Pancreas (tissue), 10 donors: ENCODE results near the gene DLG2. TPM values are rescaled to one million over a fixed set of nuclear protein-coding genes. Genes with fewer than 3 reads are reported as not detected.

ENCODE experiments used
- ATAC-seq, 4 donors: fragments of 200-7000 bp; cut with Tn5 transposase; one replicate each; pipeline versions ENCODE4 v1.8.0 to v1.9.1; 2020; ENCODE audit warnings: mild to moderate bottlenecking in 4 of 4, moderate library complexity in 4 of 4
- DNase-seq, 6 donors: peaks; one replicate each; pipeline ENCODE4 v3.0.0-alpha.2; 2020
- FAIRE-seq: peaks from 2 replicates; lab custom pipeline; 2012; peaks lifted over from hg19 to GRCh38; lab: Jason Lieb, UNC
- H3K27ac ChIP-seq, 4 donors: fragments of 200-600 bp; sonication (generic); 1 replicate in 3 of 4; 2 replicates in 1 of 4; pipeline versions ENCODE4 v1.5.0 to v1.8.0; 2020
- H3K27me3 ChIP-seq, 4 donors: fragments of 200-600 bp; one replicate each; pipeline ENCODE4 v1.8.0; 2021
- H3K36me3 ChIP-seq, 3 donors: fragments of 200-600 bp; sonication (generic) in 1 of 3; one replicate each; pipeline versions ENCODE4 v1.5.0 to v1.8.0; 2020 to 2021
- H3K4me1 ChIP-seq, 3 donors: fragments of 200-600 bp; one replicate each; pipeline ENCODE4 v1.8.0; 2021
- H3K4me3 ChIP-seq, 4 donors: fragments of 200-600 bp; sonication (generic) in 2 of 4; one replicate each; pipeline versions ENCODE4 v1.5.0 to v1.8.0; 2020 to 2021
- H3K9me3 ChIP-seq, 4 donors: fragments of 200-600 bp; one replicate each; pipeline ENCODE4 v1.8.0; 2021
- WGBS, 2 donors: extraction: QIAGEN DNeasy Blood & Tissue Kit; methylation state at CpG; one replicate each; pipeline ENCODE4 v1.1.7; 2013; 5-methylcytosine and 5-hydroxymethylcytosine counted together
- intact Hi-C, 3 donors: fragments of 100-400 bp; cut with DNase I; formaldehyde crosslinking; loops; one replicate each; pipeline versions ENCODE4 v1.11.1 to v1.14.2; 2022
- polyA plus RNA-seq, 2 donors: library from polyadenylated mRNA; stranded (reverse); fragments of 200-250 nt; gene quantifications; one replicate each; pipeline ENCODE4 v1.2.3, GENCODE V29; 2013
- total RNA-seq, 6 donors: library from RNA; stranded (reverse); fragmentation: NEBNext Ultra II Directional in 4 of 6; extraction: Animal tissue kit (Norgen Biotek cat#: 25700) in 4 of 6; gene quantifications; one replicate each; pipeline versions ENCODE4 v1.2.1 to v1.2.4, GENCODE V29; 2021 to 2023
- TF ChIP-seq, protein P1 (sequence below), 4 donors: fragments of 200-600 bp; sonication (generic) in 3 of 4; IDR thresholded peaks; one replicate each; pipeline versions ENCODE4 v1.5.0 to v1.8.0; 2021; ENCODE audit warnings: antibody characterized with exemption in 4 of 4
- donor health status: healthy with polysubstance abuse.
- donor health status: DM: no; HTN: no; CAD: no; lungs with moderate emphysema.
- donor health status: DM: no; HTN: no; CAD: no.
- donor health status: control.
- donor health status: control.
- donor health status: Bipolar disorder and iron deficiency.
- donor health status: DM: yes; HTN: yes; CAD: no.
- donor health status: DM: no; HTN: no; CAD: no.
- donor health status: DM: no; HTN: no; CAD: no.
- donor health status: DM: yes; HTN: yes; CAD: no.

DLG2 gene
- total and polyA plus RNA-seq, 8 donors, result 1.2 to 5.4 (median 3.6) TPM

GRCh38 chr11:84626256-84626655, 1000.9 kb downstream of the DLG2 start:
- Histone ChIP-seq H3K4me3 (no peak overlapping the region), H3K36me3 (no peaks in the 10 kb centered on the region), H3K27me3 (no peaks in the 10 kb centered on the region), H3K27ac (no peak overlapping the region), H3K4me1 (peaks cover 0 to 4% (median 0%) of the 10 kb centered on the region in 3 donors), H3K9me3 (no peaks in the 10 kb centered on the region)
- no peak for FAIRE-seq
- intact Hi-C loops, result no loop called here
- no peak for DNase-seq
- TF ChIP-seq, protein P1, sequence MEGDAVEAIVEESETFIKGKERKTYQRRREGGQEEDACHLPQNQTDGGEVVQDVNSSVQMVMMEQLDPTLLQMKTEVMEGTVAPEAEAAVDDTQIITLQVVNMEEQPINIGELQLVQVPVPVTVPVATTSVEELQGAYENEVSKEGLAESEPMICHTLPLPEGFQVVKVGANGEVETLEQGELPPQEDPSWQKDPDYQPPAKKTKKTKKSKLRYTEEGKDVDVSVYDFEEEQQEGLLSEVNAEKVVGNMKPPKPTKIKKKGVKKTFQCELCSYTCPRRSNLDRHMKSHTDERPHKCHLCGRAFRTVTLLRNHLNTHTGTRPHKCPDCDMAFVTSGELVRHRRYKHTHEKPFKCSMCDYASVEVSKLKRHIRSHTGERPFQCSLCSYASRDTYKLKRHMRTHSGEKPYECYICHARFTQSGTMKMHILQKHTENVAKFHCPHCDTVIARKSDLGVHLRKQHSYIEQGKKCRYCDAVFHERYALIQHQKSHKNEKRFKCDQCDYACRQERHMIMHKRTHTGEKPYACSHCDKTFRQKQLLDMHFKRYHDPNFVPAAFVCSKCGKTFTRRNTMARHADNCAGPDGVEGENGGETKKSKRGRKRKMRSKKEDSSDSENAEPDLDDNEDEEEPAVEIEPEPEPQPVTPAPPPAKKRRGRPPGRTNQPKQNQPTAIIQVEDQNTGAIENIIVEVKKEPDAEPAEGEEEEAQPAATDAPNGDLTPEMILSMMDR (IDR thresholded peaks at IDR 0.05), result no peak
- ATAC-seq, result no peak

GRCh38 chr11:84612645-84613044, 1014.5 kb downstream of the DLG2 start:
- H3K27me3 ChIP-seq, result no peaks in the 10 kb centered on the region
- no peak overlapping the region for H3K27ac ChIP-seq
- DNase-seq, result no peak
- no peak overlapping the region for H3K4me3 ChIP-seq
- no peaks in the 10 kb centered on the region for H3K36me3 ChIP-seq
- TF ChIP-seq, protein P1 (IDR thresholded peaks at IDR 0.05), result no peak
- ATAC-seq, result no peak
- intact Hi-C loops, result no loop called here
- H3K9me3 ChIP-seq, result no peaks in the 10 kb centered on the region
- FAIRE-seq, result peak; percentile 26
- peaks cover 0 to 12% (median 5%) of the 10 kb centered on the region in 3 donors for H3K4me1 ChIP-seq
- 86 to 90% methylated on average over 2 of the region's 2 CpGs for WGBS, 2 donors

DNA sequence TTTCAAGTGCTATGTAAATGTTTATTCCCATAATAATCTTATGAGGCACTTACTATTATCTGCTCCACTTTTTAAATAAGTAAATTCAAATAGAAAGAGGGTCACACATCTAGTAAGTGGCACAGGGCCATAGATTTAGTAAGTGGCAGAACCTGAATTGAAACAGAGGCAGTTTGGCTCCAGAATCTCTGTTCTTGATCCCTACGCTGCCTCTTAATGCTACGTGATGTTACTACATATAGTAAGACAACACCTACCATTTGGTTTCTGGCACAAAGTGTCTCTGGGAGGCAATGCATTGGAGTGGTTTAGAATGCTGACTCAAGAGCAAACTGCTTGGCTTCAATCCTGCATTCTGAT, 1018.3 kb downstream of the DLG2 start:
- Histone ChIP-seq H3K27ac (no peak overlapping the region), H3K36me3 (no peaks in the 10 kb centered on the region), H3K27me3 (no peaks in the 10 kb centered on the region), H3K9me3 (no peaks in the 10 kb centered on the region), H3K4me3 (no peak overlapping the region), H3K4me1 (peaks cover 0 to 12% (median 5%) of the 10 kb centered on the region in 3 donors)
- DNase-seq (no peak), FAIRE-seq (no peak), ATAC-seq (peak; percentile 46 to 64 (median 58))
- intact Hi-C loops, result no loop called here
- WGBS, 2 donors, result 41 to 45% methylated on average over 2 of the region's 2 CpGs
- TF ChIP-seq, protein P1 (IDR thresholded peaks at IDR 0.05), result no peak

- WGBS, 2 donors, result 36 to 41% methylated on average over 5 of the region's 5 CpGs
- Histone ChIP-seq H3K9me3 (no peaks in the 10 kb centered on the region), H3K4me3 (no peak overlapping the region), H3K4me1 (peaks cover 0 to 12% (median 5%) of the 10 kb centered on the region in 3 donors), H3K27ac (no peak overlapping the region), H3K27me3 (no peaks in the 10 kb centered on the region), H3K36me3 (no peaks in the 10 kb centered on the region)
- FAIRE-seq (no peak), ATAC-seq (peak; percentile 60 to 71 (median 68)), DNase-seq (no peak)
- TF ChIP-seq, protein P1 (IDR thresholded peaks at IDR 0.05), result no peak
- intact Hi-C loops, result no loop called here
These were observed 1018.9 kb downstream of the DLG2 start for GRCh38 chr11:84607975-84608836.

- no peaks in the 10 kb centered on the region for H3K27me3 ChIP-seq
- no peak overlapping the region for H3K4me3 ChIP-seq
- intact Hi-C loops, result no loop called here
- ATAC-seq, result peak in 1 of 4 donors; percentile 32
- no peak for DNase-seq
- no peaks in the 10 kb centered on the region for H3K9me3 ChIP-seq
- TF ChIP-seq, protein P1 (IDR thresholded peaks at IDR 0.05), result no peak
- no peaks in the 10 kb centered on the region for H3K4me1 ChIP-seq
- no peak for FAIRE-seq
- no peaks in the 10 kb centered on the region for H3K36me3 ChIP-seq
- no peak overlapping the region for H3K27ac ChIP-seq
These were observed 1032.5 kb downstream of the DLG2 start for GRCh38 chr11:84594602-84595001.
